GM12878 (cell line): ENCODE data around the gene BIVM. TPM values are rescaled to one million over a fixed set of nuclear protein-coding genes. Genes with fewer than 3 reads are reported as not detected.

ENCODE experiments used
- ATAC-seq: fragments of 200-7000 bp; cut with Tn5 transposase; 3 replicates; pipeline ENCODE4 v1.9.1; 2020; ENCODE audit warnings: mild to moderate bottlenecking, moderate library complexity
- BruUV-seq: library from RNA; stranded (reverse); fragments of 400-500 nt; replicated peaks from 2 replicates; lab custom pipeline; 2021; lab: Mats Ljungman, UMichigan
- CTCF ChIA-PET: fragments of 300-600 bp; sonication (Branson Sonifier 250); formaldehyde crosslinking; extraction: SDS; loops from one replicate; lab custom pipeline; 2021; ENCODE audit warnings: inconsistent platforms; lab: Yijun Ruan, JAX
- POLR2A ChIA-PET: fragments of 350-600 bp; formaldehyde crosslinking; extraction: SDS; loops from one replicate; lab custom pipeline; 2021; ENCODE audit warnings: inconsistent platforms; lab: Charles Lee
- RAD21 ChIA-PET: fragments of 300-600 bp; sonication (Branson Sonifier 250); formaldehyde crosslinking; loops from one replicate; lab custom pipeline; 2023; ENCODE audit warnings: antibody characterized with exemption; ENCODE audit not compliant: unreplicated experiment; lab: Charles Lee
- SMC1A ChIA-PET: fragments of 300-600 bp; sonication (Branson Sonifier 250); formaldehyde crosslinking; loops from one replicate; lab custom pipeline; 2023; ENCODE audit not compliant: unreplicated experiment, uncharacterized antibody; lab: Charles Lee
- DNase-seq: peaks from one replicate; pipeline ENCODE4 v3.0.0-alpha.2; 2011; ENCODE audit warnings: low read depth, low spot score
- FAIRE-seq: peaks from 3 replicates; lab custom pipeline; 2011; peaks lifted over from hg19 to GRCh38; lab: Jason Lieb, UNC
- H2AFZ ChIP-seq: 2 replicates; pipeline ENCODE4 v1.6.0; 2011; ENCODE audit warnings: low read depth, low read length, control low read depth; ENCODE audit not compliant: control insufficient read depth
- H3K27ac ChIP-seq: 2 replicates; pipeline ENCODE4 v1.5.1; 2011; ENCODE audit warnings: control low read depth; ENCODE audit not compliant: control insufficient read depth, insufficient read depth
- H3K27me3 ChIP-seq, 2 experiments: replicated peaks in 1 of 2; 2 replicates each; pipeline versions ENCODE4 v1.6.0 to v1.6.1; 2011; ENCODE audit warnings: low read length in 1 of 2; ENCODE audit not compliant: control insufficient read depth in 2 of 2, insufficient read depth in 2 of 2
- H3K36me3 ChIP-seq, 2 experiments: 2 replicates each; pipeline ENCODE4 v1.5.1; 2011; ENCODE audit warnings: low read length in 1 of 2; ENCODE audit not compliant: control insufficient read depth in 2 of 2, insufficient read depth in 2 of 2
- H3K4me1 ChIP-seq: 2 replicates; pipeline ENCODE4 v1.6.1; 2011; ENCODE audit warnings: mild to moderate bottlenecking, low read length, moderate library complexity, mixed read lengths; ENCODE audit not compliant: control insufficient read depth, insufficient read depth
- H3K4me2 ChIP-seq: 2 replicates; pipeline ENCODE4 v1.6.0; 2011; ENCODE audit warnings: control low read depth; ENCODE audit not compliant: control insufficient read depth, insufficient read depth
- H3K4me3 ChIP-seq: fragments of 200-600 bp; sonication (generic); 2 replicates; pipeline ENCODE4 v1.5.1; 2016
- H3K79me2 ChIP-seq: 2 replicates; pipeline ENCODE4 v1.6.0; 2011; ENCODE audit warnings: low read length; ENCODE audit not compliant: control insufficient read depth, insufficient read depth
- H3K9ac ChIP-seq: 2 replicates; pipeline ENCODE4 v1.8.0; 2011; ENCODE audit warnings: low read length, control low read depth, mixed read lengths; ENCODE audit not compliant: control insufficient read depth, insufficient read depth
- H3K9me3 ChIP-seq: replicated peaks from 3 replicates; pipeline ENCODE4 v1.5.1; 2011; ENCODE audit warnings: mild to moderate bottlenecking, low read length; ENCODE audit not compliant: control insufficient read depth, insufficient read depth
- H4K20me1 ChIP-seq: 2 replicates; pipeline ENCODE4 v1.6.0; 2011; ENCODE audit not compliant: control insufficient read depth, insufficient read depth
- ATF7 ChIP-seq: fragments of 450-650 bp; IDR thresholded peaks from 2 replicates; pipeline ENCODE4 v1.6.1; 2016; ENCODE audit warnings: low read depth, mild to moderate bottlenecking
- BCL11A ChIP-seq: IDR thresholded peaks from 2 replicates; pipeline ENCODE4 v1.6.1; 2011; ENCODE audit warnings: low read depth, low read length
- CBX3 ChIP-seq: fragments of 200-600 bp; sonication (generic); IDR thresholded peaks from 2 replicates; pipeline ENCODE4 v1.6.1; 2016; ENCODE audit warnings: low read depth, borderline replicate concordance
- CUX1 ChIP-seq: IDR thresholded peaks from 2 replicates; pipeline ENCODE4 v1.6.1; 2012; ENCODE audit warnings: improper control_type of control experiment, low read depth, low read length; ENCODE audit not compliant: insufficient replicate concordance
- IKZF2 ChIP-seq, 2 experiments: fragments of 450-650 bp; IDR thresholded peaks; 2 replicates each; pipeline ENCODE4 v1.6.1; 2017; ENCODE audit warnings: mild to moderate bottlenecking in 2 of 2, moderate library complexity in 2 of 2
- KDM1A ChIP-seq: fragments of 200-600 bp; sonication (generic); IDR thresholded peaks from 2 replicates; pipeline ENCODE4 v1.6.1; 2016; ENCODE audit warnings: borderline replicate concordance
- LARP7 ChIP-seq: fragments of 450-650 bp; IDR thresholded peaks from 2 replicates; pipeline ENCODE4 v1.6.1; 2017; ENCODE audit warnings: mild to moderate bottlenecking
- MTA3 ChIP-seq: IDR thresholded peaks from 2 replicates; pipeline ENCODE4 v1.6.1; 2012; ENCODE audit warnings: low read length, inconsistent platforms, borderline replicate concordance
- NR2C2 ChIP-seq: IDR thresholded peaks from 2 replicates; pipeline ENCODE4 v1.6.1; 2011; ENCODE audit warnings: borderline replicate concordance, low read depth; ENCODE audit not compliant: control insufficient read depth, insufficient read length
- SP1 ChIP-seq: IDR thresholded peaks from one replicate; pipeline ENCODE4 v1.6.1; 2011; ENCODE audit warnings: low read depth, low read length
- USF2 ChIP-seq: IDR thresholded peaks from 2 replicates; pipeline ENCODE4 v1.6.1; 2011; ENCODE audit warnings: low read depth, low read length, improper control_type of control experiment, borderline replicate concordance
- ZNF622 ChIP-seq: fragments of 450-650 bp; IDR thresholded peaks from 2 replicates; pipeline ENCODE4 v1.6.1; 2017; ENCODE audit warnings: mild to moderate bottlenecking, inconsistent platforms
- WGBS: methylation state at CpG from one replicate; pipeline ENCODE4 v1.1.6; 2016; ENCODE audit warnings: low lambda C conversion rate; ENCODE audit not compliant: insufficient replicate concordance, insufficient coverage; ENCODE audit errors: missing lambda C conversion rate; 5-methylcytosine and 5-hydroxymethylcytosine counted together
- in situ Hi-C: fragments of 300-500 bp; cut with MboI; formaldehyde crosslinking; loops from 9 replicates; pipeline ENCODE4 v1.14.3; 2018; ENCODE audit warnings: mixed read lengths
- intact Hi-C: fragments of 100-400 bp; cut with micrococcal nuclease; formaldehyde crosslinking; loops from one replicate; pipeline ENCODE4 v1.14.2; 2022; ENCODE audit not compliant: unreplicated experiment
- polyA plus RNA-seq, 11 experiments: library from polyadenylated mRNA; depleted of rRNA in 4 of 11; unstranded in 6 of 11; stranded (reverse) in 5 of 11; fragments of >200 nt; fragmentation: Nextera tagmentation in 4 of 11; fragmentation: Illumina TruSeq in 1 of 11; extraction: Ambion mirVana in 4 of 11; extraction: Trizol in 1 of 11; gene quantifications; 1 replicate in 1 of 11; 2 replicates in 10 of 11; pipeline versions ENCODE4 v1.2.1 to v1.2.3, GENCODE V29; 2011 to 2016; ENCODE audit warnings: inconsistent platforms in 2 of 11, missing spikeins in 2 of 11, low read depth in 1 of 11
- total RNA-seq, 4 experiments: library from RNA; depleted of rRNA in 3 of 4; stranded (reverse); fragments of >200 nt in 3 of 4; fragmentation: Illumina TruSeq in 1 of 4; extraction: Trizol in 1 of 4; gene quantifications; 2 replicates each; pipeline versions ENCODE4 v1.2.1 to v1.2.3, GENCODE V29; 2013 to 2021
- TF ChIP-seq, protein P1 (sequence below): IDR thresholded peaks from 2 replicates; pipeline ENCODE4 v1.6.1; 2011; ENCODE audit warnings: borderline replicate concordance, low read depth, mild to moderate bottlenecking, moderate library complexity, mixed read lengths, low read length; ENCODE audit not compliant: insufficient read depth; ENCODE audit errors: extremely low read length
- TF ChIP-seq, protein P2 (sequence below): fragments of 450-650 bp; IDR thresholded peaks from 2 replicates; pipeline ENCODE4 v1.6.1; 2017; ENCODE audit warnings: mild to moderate bottlenecking

The BIVM gene
- total and polyA plus RNA-seq, 10 of the 15 experiments (the other 5 are each of a cell fraction or from before 2014, with no cell fraction given), result 3.4 to 20.1 (median 14.1) TPM

DNA sequence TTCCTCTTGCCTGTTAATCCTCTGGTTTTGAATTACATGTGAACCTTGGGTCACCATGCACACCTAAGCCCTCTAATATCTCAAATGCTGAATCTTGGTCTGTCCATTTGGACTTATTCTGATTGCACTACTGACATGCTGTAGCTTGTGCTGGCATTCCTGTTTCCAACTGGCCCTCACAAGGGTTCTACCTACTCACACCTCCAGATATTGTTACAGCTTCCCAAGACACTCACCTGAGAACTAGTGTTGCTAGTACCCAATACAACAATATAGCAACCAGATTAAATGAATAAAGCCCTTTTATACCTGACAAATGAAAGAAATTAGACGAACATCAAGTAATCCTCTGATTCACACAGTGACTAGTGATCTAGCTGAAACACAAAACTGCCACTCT is 41.9 kb upstream of the BIVM start (continued):
- TF ChIP-seq USF2 (no peak), IKZF2 (IDR thresholded peaks at IDR 0.05) (no peak), ZNF622 (no peak), CBX3 (no peak), LARP7 (no peak)
- TF ChIP-seq, protein P1, sequence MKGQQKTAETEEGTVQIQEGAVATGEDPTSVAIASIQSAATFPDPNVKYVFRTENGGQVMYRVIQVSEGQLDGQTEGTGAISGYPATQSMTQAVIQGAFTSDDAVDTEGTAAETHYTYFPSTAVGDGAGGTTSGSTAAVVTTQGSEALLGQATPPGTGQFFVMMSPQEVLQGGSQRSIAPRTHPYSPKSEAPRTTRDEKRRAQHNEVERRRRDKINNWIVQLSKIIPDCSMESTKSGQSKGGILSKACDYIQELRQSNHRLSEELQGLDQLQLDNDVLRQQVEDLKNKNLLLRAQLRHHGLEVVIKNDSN, result no peak

- TF ChIP-seq, protein P2, sequence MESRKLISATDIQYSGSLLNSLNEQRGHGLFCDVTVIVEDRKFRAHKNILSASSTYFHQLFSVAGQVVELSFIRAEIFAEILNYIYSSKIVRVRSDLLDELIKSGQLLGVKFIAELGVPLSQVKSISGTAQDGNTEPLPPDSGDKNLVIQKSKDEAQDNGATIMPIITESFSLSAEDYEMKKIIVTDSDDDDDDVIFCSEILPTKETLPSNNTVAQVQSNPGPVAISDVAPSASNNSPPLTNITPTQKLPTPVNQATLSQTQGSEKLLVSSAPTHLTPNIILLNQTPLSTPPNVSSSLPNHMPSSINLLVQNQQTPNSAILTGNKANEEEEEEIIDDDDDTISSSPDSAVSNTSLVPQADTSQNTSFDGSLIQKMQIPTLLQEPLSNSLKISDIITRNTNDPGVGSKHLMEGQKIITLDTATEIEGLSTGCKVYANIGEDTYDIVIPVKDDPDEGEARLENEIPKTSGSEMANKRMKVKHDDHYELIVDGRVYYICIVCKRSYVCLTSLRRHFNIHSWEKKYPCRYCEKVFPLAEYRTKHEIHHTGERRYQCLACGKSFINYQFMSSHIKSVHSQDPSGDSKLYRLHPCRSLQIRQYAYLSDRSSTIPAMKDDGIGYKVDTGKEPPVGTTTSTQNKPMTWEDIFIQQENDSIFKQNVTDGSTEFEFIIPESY, result no peak
- TF ChIP-seq MTA3, result no peak
- TF ChIP-seq CUX1, result no peak
- TF ChIP-seq BCL11A, result no peak
- no peak for TF ChIP-seq ATF7
- no peak for TF ChIP-seq SP1
- TF ChIP-seq USF2, result no peak
- TF ChIP-seq NR2C2, result no peak
- no peak for TF ChIP-seq KDM1A
- TF ChIP-seq, all 136 proteins: peak for 0
- no peaks in the 10 kb centered on the region for H3K36me3 ChIP-seq
- SMC1A ChIA-PET, result no interaction called here
- no peak overlapping the region for H3K4me2 ChIP-seq
- FAIRE-seq, result no peak
- CTCF ChIA-PET, result interaction anchor here (1.5 kb wide), 1 partner anchor 15 kb away, joined by 3 read pairs; the partner anchor contains the start of gene TEX30
- H3K4me1 ChIP-seq, result no peaks in the 10 kb centered on the region
- H3K27me3 ChIP-seq, result no peaks in the 10 kb centered on the region
- H3K9ac ChIP-seq, result no peak overlapping the region
- no TSS peak for BruUV-seq
- DNase-seq, result no peak
- ATAC-seq, result no peak
- RAD21 ChIA-PET, result no interaction called here
- in situ Hi-C loops, result no loop called here
- H4K20me1 ChIP-seq, result no peaks in the 10 kb centered on the region
- intact Hi-C loops, result no loop called here
- POLR2A ChIA-PET, result no interaction called here
- H3K9me3 ChIP-seq, result no peaks in the 10 kb centered on the region
- H3K79me2 ChIP-seq, result no peaks in the 10 kb centered on the region
- H2AFZ ChIP-seq, result no peak overlapping the region
- no peak overlapping the region for H3K4me3 ChIP-seq
- H3K27ac ChIP-seq, result no peak overlapping the region
- 30% methylated on average over 2 of the region's 2 CpGs for WGBS
Measured at GRCh38 chr13:102758842-102759241, 40.1 kb upstream of the BIVM start.
